HepG2 (cell line): ENCODE data around the gene DPPA2. TPM values are rescaled to one million over a fixed set of nuclear protein-coding genes. Genes with fewer than 3 reads are reported as not detected.

Experiments
- ATAC-seq: fragments of 200-7000 bp; cut with Tn5 transposase; 3 replicates; pipeline ENCODE4 v1.9.1; 2020; ENCODE audit warnings: mild to moderate bottlenecking, moderate library complexity
- BruUV-seq: library from RNA; stranded (reverse); fragments of 400-500 nt; replicated peaks from 2 replicates; lab custom pipeline; 2021; lab: Mats Ljungman, UMichigan
- CTCF ChIA-PET: fragments of 300-600 bp; formaldehyde crosslinking; extraction: SDS; loops from one replicate; lab custom pipeline; 2021; ENCODE audit warnings: low total read pairs, inconsistent platforms, low intra/inter-chr PET ratio; lab: Yijun Ruan, JAX
- POLR2A ChIA-PET: fragments of 350-600 bp; sonication (Branson Sonifier 250); formaldehyde crosslinking; loops from one replicate; lab custom pipeline; 2020; ENCODE audit warnings: antibody characterized with exemption, inconsistent platforms; lab: Yijun Ruan, JAX
- DNase-seq: peaks from one replicate; pipeline ENCODE4 v3.0.0-alpha.2; 2015; ENCODE audit warnings: low spot score
- FAIRE-seq: peaks from 3 replicates; lab custom pipeline; 2011; peaks lifted over from hg19 to GRCh38; lab: Jason Lieb, UNC
- H2AFZ ChIP-seq: one replicate; pipeline ENCODE4 v1.6.1; 2011; ENCODE audit warnings: low read length, inconsistent platforms
- H3K27ac ChIP-seq: fragments of 300-600 bp; 3 replicates; pipeline ENCODE4 v1.8.0; 2011; ENCODE audit warnings: mixed run types, mild to moderate bottlenecking, mixed read lengths, low read length, inconsistent platforms; ENCODE audit not compliant: insufficient read depth; ENCODE audit errors: extremely low read length
- H3K27me3 ChIP-seq, 2 experiments: fragments of 200-600 bp in 1 of 2; 2 replicates in 1 of 2; 3 replicates in 1 of 2; pipeline versions ENCODE4 v1.6.0 to v1.8.0; 2011; ENCODE audit warnings: low read length in 2 of 2, mild to moderate bottlenecking in 2 of 2, moderate library complexity in 2 of 2, inconsistent platforms in 1 of 2; ENCODE audit not compliant: insufficient read depth in 2 of 2, control insufficient read depth in 1 of 2
- H3K36me3 ChIP-seq, 2 experiments: fragments of 200-600 bp in 1 of 2; replicated peaks in 1 of 2; 2 replicates in 1 of 2; 3 replicates in 1 of 2; pipeline versions ENCODE4 v1.5.1 to v1.8.0; 2011; ENCODE audit warnings: low read length in 2 of 2, inconsistent platforms in 1 of 2; ENCODE audit not compliant: insufficient read depth in 2 of 2, control insufficient read depth in 1 of 2
- H3K4me1 ChIP-seq: 2 replicates; pipeline ENCODE4 v1.5.1; 2012; ENCODE audit warnings: low read length, inconsistent platforms; ENCODE audit not compliant: insufficient read depth
- H3K4me2 ChIP-seq: 2 replicates; pipeline ENCODE4 v1.6.0; 2011; ENCODE audit warnings: low read depth, low read length, inconsistent platforms
- H3K4me3 ChIP-seq, 3 experiments: fragments of 200-600 bp in 1 of 3; sonication (generic), shearing (Covaris generic) in 1 of 3; replicated peaks in 1 of 3; 2 replicates each; pipeline ENCODE4 v1.5.1; 2011 to 2016; ENCODE audit warnings: low read length in 3 of 3, inconsistent platforms in 2 of 3, low read depth in 2 of 3, mild to moderate bottlenecking in 2 of 3, control low read depth in 1 of 3, mixed read lengths in 1 of 3; ENCODE audit not compliant: insufficient read depth in 1 of 3
- H3K79me2 ChIP-seq: one replicate; pipeline ENCODE4 v1.6.1; 2011; ENCODE audit warnings: low read length, inconsistent platforms; ENCODE audit not compliant: insufficient read depth
- H3K9ac ChIP-seq: 2 replicates; pipeline ENCODE4 v1.6.0; 2011; ENCODE audit warnings: mild to moderate bottlenecking, low read depth, low read length, inconsistent platforms; ENCODE audit not compliant: insufficient read depth
- H3K9me3 ChIP-seq: 2 replicates; pipeline ENCODE4 v1.5.1; 2012; ENCODE audit warnings: mild to moderate bottlenecking, low read length
- H4K20me1 ChIP-seq: 2 replicates; pipeline ENCODE4 v1.6.0; 2011; ENCODE audit warnings: inconsistent platforms, mild to moderate bottlenecking, low read length, moderate library complexity; ENCODE audit not compliant: insufficient read depth
- DMAP1 ChIP-seq: IDR thresholded peaks from 2 replicates; pipeline ENCODE4 v1.6.1; 2016
- ESRRA ChIP-seq: sonication (generic); formaldehyde crosslinking; IDR thresholded peaks from 2 replicates; pipeline ENCODE4 v1.5.1; 2020; ENCODE audit warnings: mild to moderate bottlenecking, low read depth, missing genetic modification reagents
- HIVEP1 ChIP-seq: sonication (generic); formaldehyde crosslinking; IDR thresholded peaks from 2 replicates; pipeline ENCODE4 v1.4.0; 2020; ENCODE audit warnings: mild to moderate bottlenecking, missing genetic modification reagents
- HNRNPLL ChIP-seq: fragments of 200-400 bp; formaldehyde crosslinking; IDR thresholded peaks from 2 replicates; pipeline ENCODE4 v1.6.1; 2017; ENCODE audit warnings: mild to moderate bottlenecking, low read depth, low read length; ENCODE audit not compliant: poor library complexity, severe bottlenecking
- ISX ChIP-seq: sonication (generic); formaldehyde crosslinking; conservative IDR thresholded peaks from 2 replicates; pipeline ENCODE4 v1.5.0; 2020; ENCODE audit warnings: missing genetic modification reagents
- KAT2B ChIP-seq: fragments of 150-350 bp; IDR thresholded peaks from 2 replicates; pipeline ENCODE4 v1.6.1; 2014; ENCODE audit warnings: low read depth, low read length, borderline replicate concordance
- MEIS2 ChIP-seq: sonication (generic); formaldehyde crosslinking; IDR thresholded peaks from 2 replicates; pipeline ENCODE4 v1.9.0; 2021; ENCODE audit warnings: mild to moderate bottlenecking, missing genetic modification reagents
- NCOR1 ChIP-seq: fragments of 200-600 bp; sonication (generic); IDR thresholded peaks from 2 replicates; pipeline ENCODE4 v1.7.0; 2017; ENCODE audit warnings: antibody characterized with exemption, low read length, borderline replicate concordance
- NFYC ChIP-seq: IDR thresholded peaks from 2 replicates; pipeline ENCODE4 v1.6.1; 2016; ENCODE audit warnings: missing genetic modification reagents, missing compliant biosample characterization
- SCMH1 ChIP-seq: sonication (generic); formaldehyde crosslinking; IDR thresholded peaks from 2 replicates; pipeline ENCODE4 v1.9.0; 2021; ENCODE audit warnings: missing genetic modification reagents, mild to moderate bottlenecking, borderline replicate concordance
- SRSF9 ChIP-seq: fragments of 200-400 bp; formaldehyde crosslinking; IDR thresholded peaks from 2 replicates; pipeline ENCODE4 v1.6.1; 2018; ENCODE audit warnings: borderline replicate concordance, mild to moderate bottlenecking, low read depth, low read length; ENCODE audit not compliant: insufficient read depth, poor library complexity, severe bottlenecking
- ZFP37 ChIP-seq: sonication (generic); formaldehyde crosslinking; IDR thresholded peaks from 2 replicates; pipeline ENCODE4 v1.4.0; 2020; ENCODE audit warnings: missing genetic modification reagents, borderline replicate concordance
- ZNF33A ChIP-seq: sonication (generic); formaldehyde crosslinking; IDR thresholded peaks from 2 replicates; pipeline ENCODE4 v1.5.1; 2020; ENCODE audit warnings: missing genetic modification reagents, mild to moderate bottlenecking, moderate library complexity, borderline replicate concordance
- ZNF530 ChIP-seq: sonication (generic); formaldehyde crosslinking; IDR thresholded peaks from 2 replicates; pipeline ENCODE4 v1.5.0; 2020; ENCODE audit warnings: low read depth, mild to moderate bottlenecking, missing genetic modification reagents
- ZNF724P ChIP-seq: sonication (generic); formaldehyde crosslinking; IDR thresholded peaks from 2 replicates; pipeline ENCODE4 v1.8.0; 2022; ENCODE audit warnings: missing genetic modification reagents, borderline replicate concordance
- ZNF780A ChIP-seq: sonication (generic); formaldehyde crosslinking; IDR thresholded peaks from 2 replicates; pipeline ENCODE4 v1.8.0; 2022; ENCODE audit warnings: mild to moderate bottlenecking, missing genetic modification reagents, moderate library complexity
- WGBS: methylation state at CpG from one replicate; pipeline ENCODE4 v1.1.6; 2017; ENCODE audit warnings: low lambda C conversion rate; 5-methylcytosine and 5-hydroxymethylcytosine counted together
- in situ Hi-C: cut with HindIII; loops from 2 replicates; pipeline ENCODE4 v1.10.0; 2017; ENCODE audit warnings: low pct_unique_long_range_greater_than_20kb; ENCODE audit not compliant: extremely low pct_ligation_motif_present
- intact Hi-C: fragments of 100-400 bp; cut with micrococcal nuclease; formaldehyde crosslinking; loops from one replicate; pipeline ENCODE4 v1.10.0; 2022; ENCODE audit not compliant: unreplicated experiment
- polyA plus RNA-seq, 8 experiments: library from polyadenylated mRNA; depleted of rRNA in 3 of 8; stranded (reverse) in 7 of 8; unstranded in 1 of 8; fragments of >200 nt; fragmentation: Illumina TruSeq in 4 of 8; extraction: Trizol in 4 of 8; gene quantifications; 2 replicates each; pipeline versions ENCODE4 v1.2.1 to v1.2.3, GENCODE V29; 2011 to 2016; ENCODE audit warnings: low read depth in 4 of 8, missing spikeins in 1 of 8, mixed read lengths in 1 of 8; ENCODE audit not compliant: insufficient read depth in 1 of 8
- total RNA-seq, 5 experiments: library from RNA; depleted of rRNA; stranded (reverse); fragments of >200 nt; fragmentation: Illumina TruSeq; extraction: Trizol; gene quantifications; 2 replicates each; pipeline ENCODE4 v1.2.3, GENCODE V29; 2016; ENCODE audit warnings: low read depth in 1 of 5
- TF ChIP-seq, protein P1 (sequence below), 2 experiments: sonication (generic) in 1 of 2; formaldehyde crosslinking in 1 of 2; IDR thresholded peaks; 2 replicates each; pipeline versions ENCODE4 v1.4.0 to v1.6.1; 2016 to 2020; ENCODE audit warnings: borderline replicate concordance in 1 of 2, low read depth in 1 of 2, mild to moderate bottlenecking in 1 of 2, missing genetic modification reagents in 1 of 2
- TF ChIP-seq, protein P2 (sequence below): sonication (generic); formaldehyde crosslinking; IDR thresholded peaks from 2 replicates; pipeline ENCODE4 v1.5.0; 2020; ENCODE audit warnings: missing genetic modification reagents, mild to moderate bottlenecking, borderline replicate concordance
- TF ChIP-seq, protein P3 (sequence below): sonication (generic); formaldehyde crosslinking; IDR thresholded peaks from 2 replicates; pipeline ENCODE4 v1.5.1; 2020; ENCODE audit warnings: mild to moderate bottlenecking, missing genetic modification reagents, moderate library complexity

The DPPA2 gene
- total and polyA plus RNA-seq, 2 of the 13 experiments (the other 11 are each of a cell fraction or from before 2014, with no cell fraction given) = not detected

DNA sequence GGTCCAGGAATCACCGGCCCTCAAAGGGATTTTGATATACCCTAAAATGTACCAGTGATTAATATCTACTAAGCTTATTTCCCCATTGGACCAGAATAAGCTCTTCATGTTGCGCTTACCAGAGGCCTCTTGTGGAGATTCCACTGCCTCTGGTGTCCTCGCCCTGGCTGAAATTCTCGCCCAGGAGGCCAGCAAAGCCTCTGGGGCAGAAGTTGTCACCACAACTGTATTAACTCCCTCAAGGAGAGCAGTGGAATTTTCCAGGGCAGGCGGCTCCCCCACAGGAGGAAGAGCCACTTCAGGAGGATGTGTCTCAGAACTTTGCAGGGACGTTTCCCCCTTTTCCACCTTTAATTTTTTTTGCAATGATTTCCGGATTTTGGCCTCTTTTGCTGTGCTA, 14.1 kb upstream of the DPPA2 start (continued):
- TF ChIP-seq NFYC (CRISPR knock-in tag) (no peak), ZNF780A (no peak), KAT2B (no peak), ESRRA (CRISPR knock-in tag) (no peak), NCOR1 (no peak)

DNA sequence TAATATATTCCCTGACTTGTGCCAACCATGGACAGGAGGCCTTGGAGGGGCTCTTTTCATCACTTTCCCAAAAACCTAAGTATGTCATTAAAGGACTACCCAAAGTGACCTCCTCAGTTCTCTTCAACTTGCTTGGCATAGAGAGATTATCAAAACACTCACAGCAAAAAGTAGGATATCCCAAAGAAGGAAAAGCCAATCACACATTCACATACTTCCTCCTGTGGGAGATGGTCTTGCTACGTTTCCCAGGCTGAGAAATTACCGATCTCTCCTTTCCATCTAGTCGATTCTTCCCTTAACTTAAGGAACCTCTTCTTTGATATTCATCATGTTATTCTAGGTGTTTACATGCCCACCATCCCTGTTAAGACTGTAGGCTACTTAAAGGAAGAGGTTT, 11.9 kb upstream of the DPPA2 start:
- H4K20me1 ChIP-seq = no peaks in the 10 kb centered on the region
- H3K9ac ChIP-seq = no peak overlapping the region
- DNase-seq (no peak), FAIRE-seq (no peak), ATAC-seq (no peak)
- no peak overlapping the region for H3K4me2 ChIP-seq
- WGBS = 0% methylated on average over 3 of the region's 3 CpGs
- no peaks in the 10 kb centered on the region for H3K4me1 ChIP-seq
- intact Hi-C loops = no loop called here
- H3K27me3 ChIP-seq = no peaks in the 10 kb centered on the region; a peak in 1 of 5 replicates
- CTCF ChIA-PET = no interaction called here
- no peak overlapping the region for H3K27ac ChIP-seq
- POLR2A ChIA-PET = no interaction called here
- BruUV-seq = no TSS peak
- in situ Hi-C loops = no loop called here
- H3K36me3 ChIP-seq = no peaks in the 10 kb centered on the region
- H3K9me3 ChIP-seq = no peaks in the 10 kb centered on the region
- no peak overlapping the region for H3K4me3 ChIP-seq
- H3K79me2 ChIP-seq = no peaks in the 10 kb centered on the region
- H2AFZ ChIP-seq = no peak overlapping the region
- TF ChIP-seq MEIS2 (no peak), ISX (CRISPR knock-in tag) (no peak), ZNF33A (CRISPR knock-in tag) (no peak), ZNF724P (CRISPR knock-in tag) (no peak), ZNF530 (CRISPR knock-in tag) (no peak), HIVEP1 (CRISPR knock-in tag) (no peak), HNRNPLL (no peak), SCMH1 (CRISPR knock-in tag) (no peak), DMAP1 (no peak), ZFP37 (no peak), SRSF9 (no peak)
- TF ChIP-seq, protein P1, sequence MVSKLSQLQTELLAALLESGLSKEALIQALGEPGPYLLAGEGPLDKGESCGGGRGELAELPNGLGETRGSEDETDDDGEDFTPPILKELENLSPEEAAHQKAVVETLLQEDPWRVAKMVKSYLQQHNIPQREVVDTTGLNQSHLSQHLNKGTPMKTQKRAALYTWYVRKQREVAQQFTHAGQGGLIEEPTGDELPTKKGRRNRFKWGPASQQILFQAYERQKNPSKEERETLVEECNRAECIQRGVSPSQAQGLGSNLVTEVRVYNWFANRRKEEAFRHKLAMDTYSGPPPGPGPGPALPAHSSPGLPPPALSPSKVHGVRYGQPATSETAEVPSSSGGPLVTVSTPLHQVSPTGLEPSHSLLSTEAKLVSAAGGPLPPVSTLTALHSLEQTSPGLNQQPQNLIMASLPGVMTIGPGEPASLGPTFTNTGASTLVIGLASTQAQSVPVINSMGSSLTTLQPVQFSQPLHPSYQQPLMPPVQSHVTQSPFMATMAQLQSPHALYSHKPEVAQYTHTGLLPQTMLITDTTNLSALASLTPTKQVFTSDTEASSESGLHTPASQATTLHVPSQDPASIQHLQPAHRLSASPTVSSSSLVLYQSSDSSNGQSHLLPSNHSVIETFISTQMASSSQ (IDR thresholded peaks at IDR 0.05; ENCODE audit: low read depth) = no peak
- TF ChIP-seq, protein P1 (CRISPR knock-in tag; IDR thresholded peaks at IDR 0.05; ENCODE audit: borderline replicate concordance) = no peak
- TF ChIP-seq, protein P2, sequence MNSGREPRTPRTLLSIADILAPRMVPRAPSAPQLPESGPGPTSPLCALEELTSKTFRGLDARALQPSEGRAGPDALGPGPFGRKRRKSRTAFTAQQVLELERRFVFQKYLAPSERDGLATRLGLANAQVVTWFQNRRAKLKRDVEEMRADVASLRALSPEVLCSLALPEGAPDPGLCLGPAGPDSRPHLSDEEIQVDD = no peak
- TF ChIP-seq, protein P3, sequence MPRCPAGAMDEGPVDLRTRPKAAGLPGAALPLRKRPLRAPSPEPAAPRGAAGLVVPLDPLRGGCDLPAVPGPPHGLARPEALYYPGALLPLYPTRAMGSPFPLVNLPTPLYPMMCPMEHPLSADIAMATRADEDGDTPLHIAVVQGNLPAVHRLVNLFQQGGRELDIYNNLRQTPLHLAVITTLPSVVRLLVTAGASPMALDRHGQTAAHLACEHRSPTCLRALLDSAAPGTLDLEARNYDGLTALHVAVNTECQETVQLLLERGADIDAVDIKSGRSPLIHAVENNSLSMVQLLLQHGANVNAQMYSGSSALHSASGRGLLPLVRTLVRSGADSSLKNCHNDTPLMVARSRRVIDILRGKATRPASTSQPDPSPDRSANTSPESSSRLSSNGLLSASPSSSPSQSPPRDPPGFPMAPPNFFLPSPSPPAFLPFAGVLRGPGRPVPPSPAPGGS (CRISPR knock-in tag) = no peak
